Neuronal stem cell (in vitro differentiated cells): ENCODE data around the gene SCARF2.

Source experiments
- DNase-seq: peaks from one replicate; pipeline ENCODE4 v3.0.0-alpha.2; 2013; ENCODE audit warnings: low spot score
- H2AFZ ChIP-seq: one replicate; pipeline ENCODE4 v1.6.1; 2013; ENCODE audit warnings: mild to moderate bottlenecking, low read length, inconsistent platforms
- H2AK5ac ChIP-seq: 2 replicates; pipeline ENCODE4 v1.6.1; 2013; ENCODE audit warnings: low read depth, mild to moderate bottlenecking, inconsistent platforms, low read length, moderate library complexity, mixed read lengths
- H2BK120ac ChIP-seq: 2 replicates; pipeline ENCODE4 v1.6.1; 2013; ENCODE audit warnings: low read depth, mild to moderate bottlenecking, inconsistent platforms, low read length, moderate library complexity, mixed read lengths
- H2BK12ac ChIP-seq: one replicate; pipeline ENCODE4 v1.6.1; 2013; ENCODE audit warnings: low read length, inconsistent platforms
- H2BK15ac ChIP-seq: 2 replicates; pipeline ENCODE4 v1.6.1; 2013; ENCODE audit warnings: mild to moderate bottlenecking, low read length, inconsistent platforms, mixed read lengths
- H2BK5ac ChIP-seq: one replicate; pipeline ENCODE4 v1.6.1; 2013; ENCODE audit warnings: inconsistent platforms, mild to moderate bottlenecking, low read length, moderate library complexity
- H3K14ac ChIP-seq: one replicate; pipeline ENCODE4 v1.6.1; 2013; ENCODE audit warnings: low read length, inconsistent platforms
- H3K18ac ChIP-seq: 2 replicates; pipeline ENCODE4 v1.6.1; 2013; ENCODE audit warnings: low read length, inconsistent platforms
- H3K23ac ChIP-seq: 2 replicates; pipeline ENCODE4 v1.6.1; 2013; ENCODE audit warnings: low read depth, mild to moderate bottlenecking, mixed read lengths, low read length, inconsistent platforms; ENCODE audit not compliant: poor library complexity
- H3K27ac ChIP-seq: replicated peaks from 3 replicates; pipeline ENCODE4 v1.5.1; 2013; ENCODE audit warnings: low read length, inconsistent platforms
- H3K27me3 ChIP-seq, 3 experiments: 2 replicates each; pipeline ENCODE4 v1.6.1; 2013; ENCODE audit warnings: low read length in 3 of 3, mild to moderate bottlenecking in 2 of 3, inconsistent platforms in 1 of 3, low read depth in 1 of 3, mixed read lengths in 1 of 3, moderate library complexity in 1 of 3; ENCODE audit not compliant: control insufficient read depth in 3 of 3, insufficient read depth in 3 of 3
- H3K36me3 ChIP-seq, 2 donors: replicated peaks in 1 of 2; 2 replicates each; pipeline ENCODE4 v1.6.1; 2013; ENCODE audit warnings: low read length in 2 of 2; ENCODE audit not compliant: control insufficient read depth in 2 of 2, insufficient read depth in 2 of 2
- H3K4ac ChIP-seq: 2 replicates; pipeline ENCODE4 v1.6.1; 2013; ENCODE audit warnings: inconsistent platforms, mild to moderate bottlenecking, low read length, moderate library complexity
- H3K4me1 ChIP-seq, 2 donors: 1 replicate in 1 of 2; 2 replicates in 1 of 2; pipeline ENCODE4 v1.6.1; 2013; ENCODE audit warnings: low read length in 2 of 2, low read depth in 1 of 2; ENCODE audit not compliant: control insufficient read depth in 2 of 2, insufficient read depth in 1 of 2
- H3K4me2 ChIP-seq: one replicate; pipeline ENCODE4 v1.6.1; 2013; ENCODE audit warnings: mild to moderate bottlenecking, low read length, inconsistent platforms; ENCODE audit not compliant: insufficient read depth, poor library complexity, severe bottlenecking
- H3K4me3 ChIP-seq, 2 donors: 2 replicates each; pipeline ENCODE4 v1.5.1; 2013; ENCODE audit warnings: low read length in 2 of 2, mild to moderate bottlenecking in 2 of 2, inconsistent platforms in 1 of 2, moderate library complexity in 1 of 2
- H3K79me1 ChIP-seq: one replicate; pipeline ENCODE4 v1.6.1; 2013; ENCODE audit warnings: low read depth, mild to moderate bottlenecking, inconsistent platforms, low read length, moderate library complexity
- H3K9ac ChIP-seq: one replicate; pipeline ENCODE4 v1.6.1; 2013; ENCODE audit warnings: mild to moderate bottlenecking, low read depth, low read length, inconsistent platforms; ENCODE audit not compliant: poor library complexity
- H3K9me3 ChIP-seq, 2 donors: replicated peaks in 1 of 2; 2 replicates each; pipeline versions ENCODE3 to v1.6.1; 2013; ENCODE audit warnings: low read length in 2 of 2, mild to moderate bottlenecking in 2 of 2, inconsistent platforms in 1 of 2, low read depth in 1 of 2, mixed read lengths in 1 of 2, moderate library complexity in 1 of 2; ENCODE audit not compliant: control insufficient read depth in 2 of 2, insufficient read depth in 1 of 2
- H4K8ac ChIP-seq: one replicate; pipeline ENCODE4 v1.6.1; 2013; ENCODE audit warnings: low read depth, mild to moderate bottlenecking, inconsistent platforms, low read length, moderate library complexity
- H4K91ac ChIP-seq: one replicate; pipeline ENCODE4 v1.6.1; 2013; ENCODE audit warnings: low read length, low read depth, mild to moderate bottlenecking, inconsistent platforms; ENCODE audit not compliant: poor library complexity
- WGBS, 2 donors: extraction: QIAGEN DNeasy Blood & Tissue Kit; methylation state at CpG; one replicate each; pipeline ENCODE4 v1.1.7; 2013; ENCODE audit warnings: missing lambda C conversion rate in 2 of 2, mixed read lengths in 1 of 2; ENCODE audit not compliant: insufficient read length in 2 of 2, insufficient replicate concordance in 1 of 2; ENCODE audit errors: extremely low coverage in 2 of 2; 5-methylcytosine and 5-hydroxymethylcytosine counted together

Gene SCARF2

GRCh38 chr22:20456064-20456721, 18.6 kb upstream of the SCARF2 start:
- H3K23ac ChIP-seq: peak overlapping the region; percentile 71
- H3K36me3 ChIP-seq: peaks cover 10 to 85% of the 10 kb centered on the region in 2 donors
- H4K91ac ChIP-seq: no peak overlapping the region
- H2BK5ac ChIP-seq: no peak overlapping the region
- peak; percentile 71 for DNase-seq
- no peak overlapping the region for H3K4ac ChIP-seq
- no peaks in the 10 kb centered on the region for H3K27me3 ChIP-seq
- WGBS, 2 donors: no CpG with 5 or more reads among the region's 6 CpGs
- H2BK120ac ChIP-seq: no peak overlapping the region
- H4K8ac ChIP-seq: no peak overlapping the region
- H3K4me1 ChIP-seq: peaks cover 8 to 10% of the 10 kb centered on the region in 2 donors
- H3K4me2 ChIP-seq: no peak overlapping the region
- peak overlapping the region; percentile 46 for H2AFZ ChIP-seq
- H3K9ac ChIP-seq: no peak overlapping the region
- H2BK12ac ChIP-seq: no peak overlapping the region
- no peaks in the 10 kb centered on the region for H3K79me1 ChIP-seq
- H3K14ac ChIP-seq: no peak overlapping the region
- H3K18ac ChIP-seq: no peak overlapping the region
- H3K27ac ChIP-seq: no peak overlapping the region
- peak overlapping the region; percentile 18 for H2AK5ac ChIP-seq
- no peak overlapping the region for H2BK15ac ChIP-seq
- H3K9me3 ChIP-seq: no peaks in the 10 kb centered on the region
- no peak overlapping the region for H3K4me3 ChIP-seq

- no peak overlapping the region for H4K91ac ChIP-seq
- no peak overlapping the region for H2BK5ac ChIP-seq
- no peak overlapping the region for H2BK120ac ChIP-seq
- no peaks in the 10 kb centered on the region for H3K79me1 ChIP-seq
- H2AFZ ChIP-seq: no peak overlapping the region
- H3K27me3 ChIP-seq: no peaks in the 10 kb centered on the region
- peaks cover 8 to 86% of the 10 kb centered on the region in 2 donors for H3K36me3 ChIP-seq
- no peak overlapping the region for H3K14ac ChIP-seq
- H3K4ac ChIP-seq: no peak overlapping the region
- peaks cover 6 to 10% of the 10 kb centered on the region in 2 donors for H3K4me1 ChIP-seq
- WGBS, 2 donors: no CpG with 5 or more reads among the region's 8 CpGs
- H3K9me3 ChIP-seq: no peaks in the 10 kb centered on the region
- H3K23ac ChIP-seq: no peak overlapping the region
- no peak overlapping the region for H2AK5ac ChIP-seq
- H2BK15ac ChIP-seq: no peak overlapping the region
- H2BK12ac ChIP-seq: no peak overlapping the region
- H3K27ac ChIP-seq: no peak overlapping the region
- H3K18ac ChIP-seq: no peak overlapping the region
- DNase-seq: no peak
- no peak overlapping the region for H3K4me2 ChIP-seq
- H3K9ac ChIP-seq: no peak overlapping the region
- H3K4me3 ChIP-seq: no peak overlapping the region
- no peak overlapping the region for H4K8ac ChIP-seq
Observed at GRCh38 chr22:20455709-20456063, 18.1 kb upstream of the SCARF2 start.

- no peaks in the 10 kb centered on the region for H3K27me3 ChIP-seq
- no peak overlapping the region for H3K23ac ChIP-seq
- no peak overlapping the region for H2BK5ac ChIP-seq
- H2AFZ ChIP-seq: no peak overlapping the region
- H3K9me3 ChIP-seq: no peaks in the 10 kb centered on the region
- H3K27ac ChIP-seq: no peak overlapping the region
- H2BK120ac ChIP-seq: no peak overlapping the region
- H3K14ac ChIP-seq: no peak overlapping the region
- no CpG with 5 or more reads among the region's 3 CpGs for WGBS, 2 donors
- no peak for DNase-seq
- H2AK5ac ChIP-seq: no peak overlapping the region
- no peak overlapping the region for H3K18ac ChIP-seq
- H3K4ac ChIP-seq: no peak overlapping the region
- no peak overlapping the region for H3K4me3 ChIP-seq
- peaks cover 8 to 73% of the 10 kb centered on the region in 2 donors for H3K36me3 ChIP-seq
- H4K8ac ChIP-seq: no peak overlapping the region
- no peak overlapping the region for H3K4me2 ChIP-seq
- no peaks in the 10 kb centered on the region for H3K79me1 ChIP-seq
- H3K4me1 ChIP-seq: peaks cover 2 to 3% of the 10 kb centered on the region in 2 donors
- H4K91ac ChIP-seq: no peak overlapping the region
- no peak overlapping the region for H2BK15ac ChIP-seq
- H2BK12ac ChIP-seq: no peak overlapping the region
- H3K9ac ChIP-seq: no peak overlapping the region
Observed at GRCh38 chr22:20453222-20453621, 15.6 kb upstream of the SCARF2 start.

GRCh38 chr22:20451920-20452319, 14.3 kb upstream of the SCARF2 start:
- Histone ChIP-seq H3K36me3 (peaks cover 1 to 65% of the 10 kb centered on the region in 2 donors), H3K14ac (no peak overlapping the region), H3K18ac (no peak overlapping the region), H2BK5ac (no peak overlapping the region), H3K9ac (no peak overlapping the region), H2AK5ac (no peak overlapping the region), H2AFZ (no peak overlapping the region), H3K79me1 (no peaks in the 10 kb centered on the region), H3K9me3 (no peaks in the 10 kb centered on the region), H2BK120ac (no peak overlapping the region), H3K27ac (no peak overlapping the region), H3K4ac (no peak overlapping the region), H3K23ac (no peak overlapping the region), H4K91ac (no peak overlapping the region), H3K4me1 (peaks cover 2 to 3% of the 10 kb centered on the region in 2 donors), H2BK12ac (no peak overlapping the region), H2BK15ac (no peak overlapping the region), H4K8ac (no peak overlapping the region), H3K4me2 (no peak overlapping the region), H3K27me3 (no peaks in the 10 kb centered on the region), H3K4me3 (no peak overlapping the region)
- no CpG with 5 or more reads among the region's 2 CpGs for WGBS, 2 donors
- no peak for DNase-seq
